Fibroblast of lung (primary cell): ENCODE results near the gene EMX2. TPM values are rescaled to one million over a fixed set of nuclear protein-coding genes. Genes with fewer than 3 reads are reported as not detected.

Source experiments
- DNase-seq, 2 donors: peaks; one replicate each; pipeline versions ENCODE4 v3.0.0 to v3.0.0-alpha.2; 2010; ENCODE audit warnings: low read depth in 2 of 2
- H2AFZ ChIP-seq: 2 replicates; pipeline ENCODE4 v1.5.1; 2012; ENCODE audit warnings: low read length, control low read depth, inconsistent platforms
- H3K27ac ChIP-seq: 2 replicates; pipeline ENCODE4 v1.5.1; 2011; ENCODE audit warnings: low read length, control low read depth; ENCODE audit not compliant: insufficient read depth
- H3K27me3 ChIP-seq: 2 replicates; pipeline ENCODE4 v1.5.1; 2011; ENCODE audit warnings: mild to moderate bottlenecking, low read length; ENCODE audit not compliant: control insufficient read depth, insufficient read depth
- H3K36me3 ChIP-seq: 2 replicates; pipeline ENCODE4 v1.5.1; 2011; ENCODE audit warnings: low read length; ENCODE audit not compliant: control insufficient read depth, insufficient read depth
- H3K4me1 ChIP-seq: 2 replicates; pipeline ENCODE4 v1.5.1; 2011; ENCODE audit warnings: low read length; ENCODE audit not compliant: control insufficient read depth, insufficient read depth; ENCODE audit errors: extremely low read depth
- H3K4me2 ChIP-seq: 2 replicates; pipeline ENCODE4 v1.5.1; 2011; ENCODE audit warnings: low read length, control low read depth; ENCODE audit not compliant: insufficient read depth; ENCODE audit errors: extremely low read depth
- H3K4me3 ChIP-seq, 4 experiments: fragments of 200-600 bp in 1 of 4; sonication (generic) in 1 of 4; replicated peaks in 1 of 4; 2 replicates each; pipeline ENCODE4 v1.5.1; 2011 to 2016; ENCODE audit warnings: low read length in 4 of 4, low read depth in 3 of 4, mild to moderate bottlenecking in 3 of 4, control low read depth in 2 of 4, inconsistent platforms in 1 of 4, mixed read lengths in 1 of 4; ENCODE audit not compliant: insufficient read depth in 1 of 4; ENCODE audit errors: control extremely low read depth in 1 of 4
- H3K79me2 ChIP-seq: 2 replicates; pipeline ENCODE4 v1.5.1; 2012; ENCODE audit warnings: mild to moderate bottlenecking, low read length, inconsistent platforms; ENCODE audit not compliant: control insufficient read depth, insufficient read depth
- H3K9ac ChIP-seq: 2 replicates; pipeline ENCODE4 v1.5.1; 2011; ENCODE audit warnings: mild to moderate bottlenecking, low read length, control low read depth; ENCODE audit not compliant: insufficient read depth
- H3K9me3 ChIP-seq: 2 replicates; pipeline ENCODE4 v1.5.1; 2012; ENCODE audit warnings: low read depth, low read length; ENCODE audit not compliant: control insufficient read depth, insufficient read depth
- H4K20me1 ChIP-seq: 2 replicates; pipeline ENCODE4 v1.5.1; 2011; ENCODE audit warnings: low read length; ENCODE audit not compliant: control insufficient read depth, insufficient read depth; ENCODE audit errors: extremely low read depth
- EZH2 ChIP-seq: IDR thresholded peaks from 2 replicates; pipeline ENCODE4 v1.5.1; 2012; ENCODE audit warnings: low read length, control low read depth, mild to moderate bottlenecking; ENCODE audit errors: missing control alignments
- polyA plus RNA-seq, 2 donors: library from polyadenylated mRNA; depleted of rRNA in 1 of 2; stranded (reverse) in 1 of 2; unstranded in 1 of 2; fragments of >200 nt; gene quantifications; 2 replicates each; pipeline ENCODE4 v1.2.1, GENCODE V29; 2011 to 2012; ENCODE audit warnings: missing spikeins in 1 of 2
- total RNA-seq: library from RNA; depleted of rRNA; stranded (reverse); fragments of >200 nt; gene quantifications from 2 replicates; pipeline ENCODE4 v1.2.1, GENCODE V29; 2014
- TF ChIP-seq, protein P1 (sequence below), 2 donors: IDR thresholded peaks in 1 of 2; conservative IDR thresholded peaks in 1 of 2; 1 replicate in 1 of 2; 2 replicates in 1 of 2; pipeline ENCODE4 v1.5.1; 2011 to 2012; ENCODE audit warnings: low read length in 2 of 2, control low read depth in 1 of 2, inconsistent platforms in 1 of 2, low read depth in 1 of 2, mild to moderate bottlenecking in 1 of 2

EMX2 gene
- total and polyA plus RNA-seq, 2 donors (not counting 1 experiment from before 2014, with no cell fraction given) = not detected

GRCh38 chr10:117553142-117553814 lies 10.7 kb downstream of the EMX2 start:
- Histone ChIP-seq H3K79me2 (no peaks in the 10 kb centered on the region), H3K9me3 (no peaks in the 10 kb centered on the region), H3K4me2 (no peak overlapping the region), H3K4me1 (no peaks in the 10 kb centered on the region), H3K4me3 (no peak overlapping the region), H4K20me1 (no peaks in the 10 kb centered on the region), H3K27me3 (peaks cover 33% of the 10 kb centered on the region), H3K9ac (no peak overlapping the region), H3K36me3 (no peaks in the 10 kb centered on the region), H3K27ac (no peak overlapping the region), H2AFZ (no peak overlapping the region)
- no peak for DNase-seq
- TF ChIP-seq EZH2 = no peak
- TF ChIP-seq, protein P1, sequence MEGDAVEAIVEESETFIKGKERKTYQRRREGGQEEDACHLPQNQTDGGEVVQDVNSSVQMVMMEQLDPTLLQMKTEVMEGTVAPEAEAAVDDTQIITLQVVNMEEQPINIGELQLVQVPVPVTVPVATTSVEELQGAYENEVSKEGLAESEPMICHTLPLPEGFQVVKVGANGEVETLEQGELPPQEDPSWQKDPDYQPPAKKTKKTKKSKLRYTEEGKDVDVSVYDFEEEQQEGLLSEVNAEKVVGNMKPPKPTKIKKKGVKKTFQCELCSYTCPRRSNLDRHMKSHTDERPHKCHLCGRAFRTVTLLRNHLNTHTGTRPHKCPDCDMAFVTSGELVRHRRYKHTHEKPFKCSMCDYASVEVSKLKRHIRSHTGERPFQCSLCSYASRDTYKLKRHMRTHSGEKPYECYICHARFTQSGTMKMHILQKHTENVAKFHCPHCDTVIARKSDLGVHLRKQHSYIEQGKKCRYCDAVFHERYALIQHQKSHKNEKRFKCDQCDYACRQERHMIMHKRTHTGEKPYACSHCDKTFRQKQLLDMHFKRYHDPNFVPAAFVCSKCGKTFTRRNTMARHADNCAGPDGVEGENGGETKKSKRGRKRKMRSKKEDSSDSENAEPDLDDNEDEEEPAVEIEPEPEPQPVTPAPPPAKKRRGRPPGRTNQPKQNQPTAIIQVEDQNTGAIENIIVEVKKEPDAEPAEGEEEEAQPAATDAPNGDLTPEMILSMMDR (conservative IDR thresholded peaks at IDR 0.05 in 1 of 2, IDR thresholded peaks at IDR 0.05 in 1 of 2; ENCODE audit: low read depth in 1 of 2, low read length in 2 of 2) = no peak

DNA sequence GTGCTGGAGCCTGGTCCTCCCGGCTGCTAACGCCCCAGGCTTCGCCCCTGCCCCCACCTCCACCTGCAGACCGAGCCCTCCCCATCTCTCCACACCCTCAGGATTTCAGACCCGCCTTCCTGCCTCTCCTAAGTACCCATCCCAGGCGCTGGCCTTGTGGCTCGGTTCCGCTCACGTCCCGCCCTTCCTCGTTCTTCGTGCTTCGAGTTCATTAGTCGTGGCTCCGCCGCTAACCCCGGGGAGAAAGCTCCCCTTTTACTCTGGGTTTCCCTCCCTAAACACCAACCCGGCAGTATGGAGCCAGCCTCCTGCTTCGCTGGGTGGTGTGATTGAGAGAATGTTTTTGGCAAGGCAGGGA lies 11.2 kb downstream of the EMX2 start:
- Histone ChIP-seq H3K79me2 (no peaks in the 10 kb centered on the region), H3K9ac (no peak overlapping the region), H3K4me1 (no peaks in the 10 kb centered on the region), H3K4me3 (no peak overlapping the region), H3K36me3 (no peaks in the 10 kb centered on the region), H3K27me3 (peaks cover 31% of the 10 kb centered on the region), H3K4me2 (no peak overlapping the region), H4K20me1 (no peaks in the 10 kb centered on the region), H3K9me3 (no peaks in the 10 kb centered on the region), H2AFZ (no peak overlapping the region), H3K27ac (no peak overlapping the region)
- TF ChIP-seq EZH2 = no peak
- TF ChIP-seq, protein P1 (conservative IDR thresholded peaks at IDR 0.05 in 1 of 2, IDR thresholded peaks at IDR 0.05 in 1 of 2; ENCODE audit: low read depth in 1 of 2, low read length in 2 of 2) = no peak
- DNase-seq = no peak

- peaks cover 29% of the 10 kb centered on the region for H3K27me3 ChIP-seq
Measured at GRCh38 chr10:117554241-117554814, 11.8 kb downstream of the EMX2 start.

More at GRCh38 chr10:117554241-117554814, 11.8 kb downstream of the EMX2 start:
- no peak overlapping the region for H2AFZ ChIP-seq
- TF ChIP-seq EZH2 = no peak
- TF ChIP-seq, protein P1 (conservative IDR thresholded peaks at IDR 0.05 in 1 of 2, IDR thresholded peaks at IDR 0.05 in 1 of 2; ENCODE audit: low read depth in 1 of 2, low read length in 2 of 2) = no peak
- no peaks in the 10 kb centered on the region for H4K20me1 ChIP-seq
- H3K27ac ChIP-seq = no peak overlapping the region
- H3K36me3 ChIP-seq = no peaks in the 10 kb centered on the region
- DNase-seq = no peak
- H3K4me3 ChIP-seq = no peak overlapping the region
- no peaks in the 10 kb centered on the region for H3K79me2 ChIP-seq
- H3K9me3 ChIP-seq = no peaks in the 10 kb centered on the region
- no peak overlapping the region for H3K9ac ChIP-seq
- H3K4me2 ChIP-seq = no peak overlapping the region
- H3K4me1 ChIP-seq = no peaks in the 10 kb centered on the region
